Neural cell (in vitro differentiated cells): Measurements from ENCODE around the gene ABAT. TPM values are rescaled to one million over a fixed set of nuclear protein-coding genes. Genes with fewer than 3 reads are reported as not detected.
A peak's percentile ranks its signal among the peaks of the same experiment; 100 is the strongest.
"Not testable (repeated sequence)": the region's sequence is repeated elsewhere in the genome, so short reads cannot be mapped to it uniquely, and the experiment has no call there.

Experiments
- H2AFZ ChIP-seq: fragments of 200-600, 300-800 bp; sonication (generic), shearing (Covaris generic); 2 replicates; pipeline ENCODE4 v1.6.0; 2014; ENCODE audit warnings: low read depth, mild to moderate bottlenecking, antibody characterized with exemption, low read length, moderate library complexity
- H3F3A ChIP-seq: fragments of 200-600 bp; shearing (Covaris generic); 2 replicates; pipeline ENCODE4 v1.6.1; 2016; ENCODE audit warnings: mild to moderate bottlenecking, moderate library complexity, mixed read lengths, antibody characterized with exemption, low read length; ENCODE audit not compliant: insufficient read depth, poor library complexity, severe bottlenecking
- H3K27ac ChIP-seq: fragments of 200-600, 300-800 bp; sonication (generic), shearing (Covaris generic); 2 replicates; pipeline ENCODE4 v1.5.1; 2014; ENCODE audit warnings: mild to moderate bottlenecking, low read length, moderate library complexity
- H3K27me3 ChIP-seq: fragments of 300-800, 200-600 bp; sonication (generic), shearing (Covaris generic); 2 replicates; pipeline ENCODE4 v1.6.0; 2014; ENCODE audit warnings: mild to moderate bottlenecking, low read depth, low read length, moderate library complexity; ENCODE audit not compliant: insufficient read depth
- H3K36me3 ChIP-seq: fragments of 300-800, 200-600 bp; sonication (generic), shearing (Covaris generic); 2 replicates; pipeline ENCODE4 v1.5.1; 2014; ENCODE audit warnings: mild to moderate bottlenecking, antibody characterized with exemption, low read length, moderate library complexity; ENCODE audit not compliant: insufficient read depth
- H3K4me2 ChIP-seq: fragments of 300-800, 200-600 bp; sonication (generic), shearing (Covaris generic); 2 replicates; pipeline ENCODE4 v1.6.0; 2014; ENCODE audit warnings: mild to moderate bottlenecking, low read length
- H3K4me3 ChIP-seq: fragments of 300-800, 200-600 bp; sonication (generic), shearing (Covaris generic); 2 replicates; pipeline ENCODE4 v1.5.1; 2014; ENCODE audit warnings: mild to moderate bottlenecking, low read length, moderate library complexity
- H3K79me2 ChIP-seq: fragments of 200-600 bp; shearing (Covaris generic); replicated peaks from 2 replicates; pipeline ENCODE4 v1.6.0; 2014; ENCODE audit warnings: mild to moderate bottlenecking, low read length, moderate library complexity; ENCODE audit not compliant: insufficient read depth
- H3K9ac ChIP-seq: fragments of 300-800, 200-600 bp; sonication (generic), shearing (Covaris generic); 2 replicates; pipeline ENCODE4 v1.6.1; 2016; ENCODE audit warnings: mild to moderate bottlenecking, low read length, mixed read lengths
- H3K9me2 ChIP-seq: fragments of 200-600 bp; shearing (Covaris generic); 2 replicates; pipeline ENCODE4 v1.6.1; 2016; ENCODE audit warnings: mild to moderate bottlenecking, low read length, mixed read lengths; ENCODE audit not compliant: insufficient read depth
- H3K9me3 ChIP-seq: fragments of 200-600, 300-800 bp; sonication (generic), shearing (Covaris generic); 2 replicates; pipeline ENCODE4 v1.6.1; 2016; ENCODE audit warnings: mild to moderate bottlenecking, mixed run types, low read length, moderate library complexity, mixed read lengths
- H4K20me1 ChIP-seq: fragments of 200-600 bp; shearing (Covaris generic); 2 replicates; pipeline ENCODE4 v1.6.1; 2016; ENCODE audit warnings: mild to moderate bottlenecking, mixed run types; ENCODE audit not compliant: insufficient read depth
- CTCF ChIP-seq: fragments of 450-650 bp; IDR thresholded peaks from 2 replicates; pipeline ENCODE4 v1.5.1; 2014; ENCODE audit warnings: antibody characterized with exemption, mild to moderate bottlenecking, moderate library complexity; ENCODE audit not compliant: poor library complexity, severe bottlenecking
- EP300 ChIP-seq: fragments of 450-650 bp; conservative IDR thresholded peaks from 2 replicates; pipeline ENCODE4 v1.6.1; 2014; ENCODE audit warnings: antibody characterized with exemption, mild to moderate bottlenecking, moderate library complexity; ENCODE audit not compliant: poor library complexity, severe bottlenecking
- EZH2 ChIP-seq: fragments of 200-600, 300-800 bp; shearing (Covaris generic), sonication (generic); IDR thresholded peaks from 2 replicates; pipeline ENCODE4 v1.6.1; 2014; ENCODE audit warnings: antibody characterized with exemption, low read length, borderline replicate concordance, mild to moderate bottlenecking; ENCODE audit not compliant: insufficient read depth, poor library complexity, severe bottlenecking
- MXI1 ChIP-seq: fragments of 450-650 bp; conservative IDR thresholded peaks from 2 replicates; pipeline ENCODE4 v1.6.1; 2014; ENCODE audit warnings: antibody characterized with exemption, mild to moderate bottlenecking; ENCODE audit not compliant: poor library complexity, severe bottlenecking
- POLR2AphosphoS5 ChIP-seq: IDR thresholded peaks from 2 replicates; pipeline ENCODE4 v1.6.1; 2012
- RAD21 ChIP-seq: fragments of 450-650 bp; conservative IDR thresholded peaks from 2 replicates; pipeline ENCODE4 v1.6.1; 2014; ENCODE audit warnings: antibody characterized with exemption, mild to moderate bottlenecking, moderate library complexity
- REST ChIP-seq: IDR thresholded peaks from 2 replicates; pipeline ENCODE4 v1.6.1; 2012; ENCODE audit warnings: borderline replicate concordance
- SMC3 ChIP-seq: fragments of 450-650 bp; conservative IDR thresholded peaks from 2 replicates; pipeline ENCODE4 v1.6.1; 2014; ENCODE audit warnings: antibody characterized with exemption, mild to moderate bottlenecking, moderate library complexity; ENCODE audit not compliant: poor library complexity
- TAF1 ChIP-seq: IDR thresholded peaks from 2 replicates; pipeline ENCODE4 v1.6.1; 2012; ENCODE audit warnings: low read depth
- polyA plus RNA-seq: library from polyadenylated mRNA; depleted of rRNA; stranded (reverse); fragments of >200 nt; gene quantifications from 2 replicates; pipeline ENCODE4 v1.2.3, GENCODE V29; 2014

ABAT gene
- polyA plus RNA-seq, 1 donor from 2014 or later: 125 TPM

DNA sequence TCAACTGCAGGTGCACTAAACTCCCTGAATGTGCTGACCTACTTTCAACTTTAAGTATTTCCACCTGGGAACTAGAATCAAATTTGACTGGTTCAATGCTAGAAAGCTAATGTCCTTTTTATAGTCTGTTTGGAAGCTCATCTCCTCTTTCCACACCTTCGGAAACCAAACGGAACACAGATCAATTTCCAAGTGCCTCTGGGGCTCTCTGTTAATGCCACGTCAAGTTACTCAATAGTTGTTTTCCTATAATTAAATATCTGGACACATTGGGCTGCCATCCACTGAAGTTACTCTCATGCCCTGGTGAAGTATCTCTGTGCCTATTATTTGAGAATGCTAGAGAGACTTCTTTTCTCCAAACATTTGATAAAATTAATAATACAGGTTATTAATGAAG, 29.7 kb downstream of the ABAT start:
- no peak for TF ChIP-seq MXI1
- peaks cover 6% of the 10 kb centered on the region for H3K79me2 ChIP-seq
- no peaks in the 10 kb centered on the region for H3K36me3 ChIP-seq
- no peaks in the 10 kb centered on the region for H3K27me3 ChIP-seq
- no peak overlapping the region for H3K4me3 ChIP-seq
- no peaks in the 10 kb centered on the region for H3K9me3 ChIP-seq
- H3K27ac ChIP-seq: no peak overlapping the region
- H3F3A ChIP-seq: no peaks in the 10 kb centered on the region
- no peak overlapping the region for H2AFZ ChIP-seq
- no peak overlapping the region for H3K9ac ChIP-seq
- no peaks in the 10 kb centered on the region for H3K9me2 ChIP-seq
- no peaks in the 10 kb centered on the region for H4K20me1 ChIP-seq
- no peak overlapping the region for H3K4me2 ChIP-seq

GRCh38 chr16:8705100-8705822, 30.8 kb downstream of the ABAT start:
- not testable (repeated sequence) for H3K4me3 ChIP-seq, H3K79me2 ChIP-seq, H3K27ac ChIP-seq, H3K36me3 ChIP-seq, H3K9ac ChIP-seq, H2AFZ ChIP-seq, H3F3A ChIP-seq, H3K4me2 ChIP-seq, H4K20me1 ChIP-seq, H3K27me3 ChIP-seq, H3K9me2 ChIP-seq, H3K9me3 ChIP-seq
- TF ChIP-seq RAD21 (peak; percentile 30), SMC3 (peak; percentile 32), CTCF (peak; percentile 34)

GRCh38 chr16:8708536-8708935, 34.1 kb downstream of the ABAT start:
- H3K79me2 ChIP-seq: peaks cover 6% of the 10 kb centered on the region
- H4K20me1 ChIP-seq: no peaks in the 10 kb centered on the region
- TF ChIP-seq REST (no peak), TAF1 (no peak), EZH2 (no peak), MXI1 (no peak), POLR2AphosphoS5 (no peak), RAD21 (no peak), SMC3 (no peak), EP300 (no peak), CTCF (no peak)
- no peaks in the 10 kb centered on the region for H3K9me2 ChIP-seq
- no peaks in the 10 kb centered on the region for H3K36me3 ChIP-seq
- H2AFZ ChIP-seq: no peak overlapping the region
- no peaks in the 10 kb centered on the region for H3F3A ChIP-seq
- no peak overlapping the region for H3K4me2 ChIP-seq
- H3K9me3 ChIP-seq: no peaks in the 10 kb centered on the region
- no peak overlapping the region for H3K27ac ChIP-seq
- H3K4me3 ChIP-seq: no peak overlapping the region
- no peaks in the 10 kb centered on the region for H3K27me3 ChIP-seq
- no peak overlapping the region for H3K9ac ChIP-seq
